GM13976 (cell line): ENCODE results near the gene HLA-G.

Source experiments
- DNase-seq: peaks from one replicate; pipeline ENCODE4 v3.0.0; 2012; ENCODE audit warnings: low spot score
- CTCF ChIP-seq: IDR thresholded peaks from 2 replicates; pipeline ENCODE4 v1.5.1; 2012; ENCODE audit warnings: borderline replicate concordance, mild to moderate bottlenecking; ENCODE audit not compliant: insufficient read depth; ENCODE audit errors: extremely low read depth, missing control alignments, control extremely low read depth
- in situ Hi-C: fragments of 300-500 bp; cut with MboI; formaldehyde crosslinking; loops from one replicate; pipeline ENCODE4 v1.12.0; 2022; ENCODE audit warnings: low sequenced_read_pairs, mixed read lengths, inconsistent platforms; ENCODE audit not compliant: unreplicated experiment

The HLA-G gene

GRCh38 chr6:29792123-29793035 lies 35.2 kb upstream of the HLA-G start:
- peak; percentile 82 for DNase-seq
- in situ Hi-C loops: no loop called here
- TF ChIP-seq CTCF: peak; percentile 60

GRCh38 chr6:29793036-29793356 lies 34.6 kb upstream of the HLA-G start:
- in situ Hi-C loops: no loop called here
- DNase-seq: no peak
- no peak for TF ChIP-seq CTCF

GRCh38 chr6:29793796-29794195 lies 33.8 kb upstream of the HLA-G start:
- in situ Hi-C loops: no loop called here
- TF ChIP-seq CTCF: no peak
- no peak for DNase-seq

- no peak for TF ChIP-seq CTCF
- no peak for DNase-seq
- in situ Hi-C loops: loop anchor here (5.0 kb wide), 1 partner anchor 156 kb away; no protein-coding TSS in a partner anchor
These were observed 31.6 kb upstream of the HLA-G start for GRCh38 chr6:29796026-29796425.

- no peak for TF ChIP-seq CTCF
- in situ Hi-C loops: loop anchor here (5.0 kb wide), 1 partner anchor 155 kb away; no protein-coding TSS in a partner anchor
- no peak for DNase-seq
These were observed 30.5 kb upstream of the HLA-G start for GRCh38 chr6:29797135-29797534.

- in situ Hi-C loops: loop anchor here (5.0 kb wide), 1 partner anchor 154 kb away; no protein-coding TSS in a partner anchor
- TF ChIP-seq CTCF: no peak
- no peak for DNase-seq
These were observed 29.7 kb upstream of the HLA-G start for GRCh38 chr6:29797966-29798365.
